K562 (cell line): ENCODE data around the gene UQCRC2. TPM values are rescaled to one million over a fixed set of nuclear protein-coding genes. Genes with fewer than 3 reads are reported as not detected.

Experiments
- ATAC-seq: fragments of 200-7000 bp; cut with Tn5 transposase; 3 replicates; pipeline ENCODE4 v1.9.1; 2020; ENCODE audit warnings: moderate library complexity
- BruUV-seq: library from RNA; stranded (reverse); fragments of 400-500 nt; replicated peaks from 2 replicates; lab custom pipeline; 2021; lab: Mats Ljungman, UMichigan
- CTCF ChIA-PET: fragments of 300-600 bp; formaldehyde crosslinking; extraction: SDS; loops from one replicate; lab custom pipeline; 2021; ENCODE audit warnings: low intra/inter-chr PET ratio; lab: Yijun Ruan, JAX
- POLR2A ChIA-PET: fragments of 300-600, 350-650 bp; sonication (Branson Sonifier 250); formaldehyde crosslinking; extraction: SDS; loops from one replicate; lab custom pipeline; 2021; ENCODE audit warnings: antibody characterized with exemption, inconsistent platforms; lab: Yijun Ruan, JAX
- DNase-seq, 4 experiments: peaks; one replicate each; pipeline versions ENCODE4 v3.0.0 to v3.0.0-alpha.2; 2011 to 2018; ENCODE audit warnings: low spot score in 3 of 4, mixed read lengths in 3 of 4; ENCODE audit errors: extremely low read depth in 1 of 4
- FAIRE-seq: peaks from 2 replicates; lab custom pipeline; 2011; peaks lifted over from hg19 to GRCh38; lab: Jason Lieb, UNC
- H2AFZ ChIP-seq: 2 replicates; pipeline ENCODE4 v1.6.0; 2011; ENCODE audit warnings: low read depth, low read length, control low read depth, inconsistent platforms
- H3K27ac ChIP-seq: fragments of 200-600 bp; 3 replicates; pipeline ENCODE4 v1.8.0; 2011; ENCODE audit warnings: low read depth, mild to moderate bottlenecking, control low read depth, inconsistent platforms, low read length, moderate library complexity, mixed read lengths; ENCODE audit errors: extremely low read depth
- H3K27me3 ChIP-seq, 2 experiments: fragments of 300-600 bp in 1 of 2; 2 replicates in 1 of 2; 3 replicates in 1 of 2; pipeline versions ENCODE4 v1.6.0 to v1.8.0; 2011; ENCODE audit warnings: inconsistent platforms in 2 of 2, low read length in 2 of 2, mild to moderate bottlenecking in 1 of 2, mixed read lengths in 1 of 2, moderate library complexity in 1 of 2; ENCODE audit not compliant: control insufficient read depth in 2 of 2, insufficient read depth in 2 of 2
- H3K36me3 ChIP-seq: fragments of 300-600 bp; 3 replicates; pipeline ENCODE4 v1.8.0; 2011; ENCODE audit warnings: mild to moderate bottlenecking, low read length, inconsistent platforms; ENCODE audit not compliant: control insufficient read depth, insufficient read depth
- H3K4me1 ChIP-seq, 2 experiments: fragments of 200-600 bp in 1 of 2; replicated peaks in 1 of 2; 2 replicates in 1 of 2; 3 replicates in 1 of 2; pipeline versions ENCODE4 v1.5.1 to v1.8.0; 2011; ENCODE audit warnings: inconsistent platforms in 2 of 2, low read length in 2 of 2, mild to moderate bottlenecking in 1 of 2, mixed read lengths in 1 of 2, moderate library complexity in 1 of 2; ENCODE audit not compliant: control insufficient read depth in 2 of 2, insufficient read depth in 2 of 2
- H3K4me2 ChIP-seq: 2 replicates; pipeline ENCODE4 v1.6.1; 2011; ENCODE audit warnings: low read length, control low read depth, inconsistent platforms, mixed read lengths; ENCODE audit not compliant: insufficient read depth
- H3K4me3 ChIP-seq: fragments of 200-600 bp; sonication (generic), shearing (Covaris generic); 2 replicates; pipeline ENCODE4 v1.5.1; 2016; ENCODE audit warnings: control low read depth, inconsistent platforms
- H3K79me2 ChIP-seq: fragments of 200-600 bp; 3 replicates; pipeline ENCODE4 v1.8.0; 2011; ENCODE audit warnings: low read length, inconsistent platforms; ENCODE audit not compliant: control insufficient read depth, insufficient read depth
- H3K9ac ChIP-seq, 2 experiments: 2 replicates each; pipeline versions ENCODE4 v1.6.0 to v1.6.1; 2011; ENCODE audit warnings: low read depth in 2 of 2, low read length in 2 of 2, control low read depth in 1 of 2, inconsistent platforms in 1 of 2, mild to moderate bottlenecking in 1 of 2, mixed read lengths in 1 of 2; ENCODE audit not compliant: insufficient read depth in 1 of 2
- H3K9me1 ChIP-seq: one replicate; pipeline ENCODE4 v1.6.0; 2011; ENCODE audit warnings: inconsistent platforms, mild to moderate bottlenecking, low read length, moderate library complexity; ENCODE audit not compliant: control insufficient read depth, insufficient read depth
- H3K9me3 ChIP-seq: replicated peaks from 2 replicates; pipeline ENCODE4 v1.5.1; 2011; ENCODE audit warnings: low read depth, low read length, inconsistent platforms; ENCODE audit not compliant: control insufficient read depth, insufficient read depth
- H4K20me1 ChIP-seq: replicated peaks from 2 replicates; pipeline ENCODE4 v1.6.1; 2011; ENCODE audit warnings: low read length, inconsistent platforms, mixed read lengths; ENCODE audit not compliant: control insufficient read depth, insufficient read depth
- SMARCA5 ChIP-seq: fragments of 450-650 bp; IDR thresholded peaks from 2 replicates; pipeline ENCODE4 v1.6.1; 2016
- WGBS: fragments of 100-300 bp; shearing (Covaris generic); methylation state at CpG from one replicate; pipeline ENCODE4 v1.1.6; 2016; ENCODE audit warnings: low coverage, mixed read lengths; ENCODE audit not compliant: insufficient coverage; ENCODE audit errors: missing lambda C conversion rate; 5-methylcytosine and 5-hydroxymethylcytosine counted together
- in situ Hi-C: fragments of 300-500 bp; cut with MboI; formaldehyde crosslinking; loops from 4 replicates; pipeline ENCODE4 v1.15.0; 2018; ENCODE audit warnings: inconsistent platforms, mixed read lengths
- intact Hi-C: fragments of 100-400 bp; cut with micrococcal nuclease; formaldehyde crosslinking; loops from 2 replicates; pipeline ENCODE4 v1.14.2; 2022
- polyA plus RNA-seq, 8 experiments: library from polyadenylated mRNA; depleted of rRNA in 4 of 8; stranded (reverse) in 5 of 8; unstranded in 3 of 8; fragments of >200 nt; fragmentation: Nextera tagmentation in 2 of 8; fragmentation: Illumina TruSeq in 1 of 8; extraction: Ambion mirVana in 2 of 8; extraction: Trizol in 1 of 8; gene quantifications; 2 replicates each; pipeline versions ENCODE4 v1.2.1 to v1.2.3, GENCODE V29; 2011 to 2014; ENCODE audit warnings: inconsistent platforms in 1 of 8, missing spikeins in 1 of 8
- total RNA-seq, 7 experiments: library from RNA; depleted of rRNA in 6 of 7; stranded (reverse); fragments of >200 nt in 6 of 7; fragmentation: Illumina TruSeq in 2 of 7; extraction: Trizol in 2 of 7; gene quantifications; 2 replicates each; pipeline versions ENCODE4 v1.2.1 to v1.2.3, GENCODE V29; 2011 to 2021; ENCODE audit warnings: low replicate concordance in 1 of 7
- TF ChIP-seq, protein P1 (sequence below): sonication (generic); formaldehyde crosslinking; IDR thresholded peaks from 2 replicates; pipeline ENCODE4 v1.8.1; 2023; ENCODE audit warnings: mild to moderate bottlenecking, missing genetic modification reagents
- TF ChIP-seq, protein P2 (sequence below): fragments of 450-650 bp; formaldehyde crosslinking; IDR thresholded peaks from 2 replicates; pipeline ENCODE4 v1.4.0; 2020; ENCODE audit warnings: mild to moderate bottlenecking

UQCRC2 gene
- total and polyA plus RNA-seq, 9 of the 15 experiments (the other 6 are each of a cell fraction or from before 2014, with no cell fraction given): 177 to 516 (median 319) TPM

DNA sequence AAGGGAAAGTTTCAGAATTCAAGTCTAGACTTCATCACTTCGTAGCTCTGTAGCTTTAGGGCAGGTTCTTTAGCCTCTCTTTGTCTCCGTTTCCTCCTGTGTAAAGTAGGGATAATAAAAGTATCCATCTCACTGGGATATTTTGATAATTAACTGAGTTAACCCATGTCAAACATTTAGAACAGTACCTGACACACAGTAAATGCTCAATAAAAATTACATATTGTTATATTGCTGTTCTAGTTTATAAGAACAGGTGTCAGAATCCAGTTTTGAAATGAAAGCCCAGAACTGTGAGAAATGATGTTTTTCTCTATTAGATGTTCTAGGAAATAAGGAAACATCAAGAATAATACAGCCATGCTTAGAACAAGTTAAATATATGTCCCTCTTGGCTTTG is 59.1 kb downstream of the UQCRC2 start (continued):
- TF ChIP-seq, protein P1, sequence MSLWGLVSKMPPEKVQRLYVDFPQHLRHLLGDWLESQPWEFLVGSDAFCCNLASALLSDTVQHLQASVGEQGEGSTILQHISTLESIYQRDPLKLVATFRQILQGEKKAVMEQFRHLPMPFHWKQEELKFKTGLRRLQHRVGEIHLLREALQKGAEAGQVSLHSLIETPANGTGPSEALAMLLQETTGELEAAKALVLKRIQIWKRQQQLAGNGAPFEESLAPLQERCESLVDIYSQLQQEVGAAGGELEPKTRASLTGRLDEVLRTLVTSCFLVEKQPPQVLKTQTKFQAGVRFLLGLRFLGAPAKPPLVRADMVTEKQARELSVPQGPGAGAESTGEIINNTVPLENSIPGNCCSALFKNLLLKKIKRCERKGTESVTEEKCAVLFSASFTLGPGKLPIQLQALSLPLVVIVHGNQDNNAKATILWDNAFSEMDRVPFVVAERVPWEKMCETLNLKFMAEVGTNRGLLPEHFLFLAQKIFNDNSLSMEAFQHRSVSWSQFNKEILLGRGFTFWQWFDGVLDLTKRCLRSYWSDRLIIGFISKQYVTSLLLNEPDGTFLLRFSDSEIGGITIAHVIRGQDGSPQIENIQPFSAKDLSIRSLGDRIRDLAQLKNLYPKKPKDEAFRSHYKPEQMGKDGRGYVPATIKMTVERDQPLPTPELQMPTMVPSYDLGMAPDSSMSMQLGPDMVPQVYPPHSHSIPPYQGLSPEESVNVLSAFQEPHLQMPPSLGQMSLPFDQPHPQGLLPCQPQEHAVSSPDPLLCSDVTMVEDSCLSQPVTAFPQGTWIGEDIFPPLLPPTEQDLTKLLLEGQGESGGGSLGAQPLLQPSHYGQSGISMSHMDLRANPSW (CRISPR knock-in tag): no peak
- TF ChIP-seq SMARCA5: no peak
- TF ChIP-seq, all 486 proteins: peak for 0

DNA sequence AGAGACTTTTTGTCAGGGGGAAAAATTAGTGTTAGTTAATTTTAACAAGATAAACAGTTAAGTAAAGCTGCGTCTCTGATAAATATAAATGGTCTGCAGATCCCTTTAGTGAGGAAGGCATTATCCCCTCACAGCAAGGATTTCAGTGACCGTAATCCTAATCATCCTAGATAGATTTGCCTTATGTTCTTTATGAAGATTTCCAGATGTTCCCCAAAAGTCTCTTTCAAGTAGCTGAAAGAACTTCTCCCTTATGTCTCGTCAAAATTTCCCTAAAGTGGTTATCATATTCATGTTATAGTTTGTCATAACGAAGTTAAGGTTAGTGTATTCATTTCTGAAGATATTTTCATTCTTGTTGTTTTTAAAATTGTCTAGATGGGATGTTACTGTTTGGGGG is 60.3 kb downstream of the UQCRC2 start:
- DNase-seq (no peak), ATAC-seq (no peak), FAIRE-seq (no peak)
- Histone ChIP-seq H3K9me3 (no peaks in the 10 kb centered on the region), H3K9me1 (no peaks in the 10 kb centered on the region), H3K27me3 (no peaks in the 10 kb centered on the region), H2AFZ (no peak overlapping the region), H4K20me1 (peaks cover 10% of the 10 kb centered on the region; the same call in 1 of the 2 replicates), H3K4me2 (no peak overlapping the region), H3K4me1 (peaks cover 3 to 8% of the 10 kb centered on the region in 2 experiments; a peak in 4 of 5 replicates), H3K4me3 (no peak overlapping the region), H3K9ac (no peak overlapping the region), H3K79me2 (peaks cover 35% of the 10 kb centered on the region), H3K27ac (no peak overlapping the region), H3K36me3 (no peaks in the 10 kb centered on the region)
- TF ChIP-seq, protein P2, sequence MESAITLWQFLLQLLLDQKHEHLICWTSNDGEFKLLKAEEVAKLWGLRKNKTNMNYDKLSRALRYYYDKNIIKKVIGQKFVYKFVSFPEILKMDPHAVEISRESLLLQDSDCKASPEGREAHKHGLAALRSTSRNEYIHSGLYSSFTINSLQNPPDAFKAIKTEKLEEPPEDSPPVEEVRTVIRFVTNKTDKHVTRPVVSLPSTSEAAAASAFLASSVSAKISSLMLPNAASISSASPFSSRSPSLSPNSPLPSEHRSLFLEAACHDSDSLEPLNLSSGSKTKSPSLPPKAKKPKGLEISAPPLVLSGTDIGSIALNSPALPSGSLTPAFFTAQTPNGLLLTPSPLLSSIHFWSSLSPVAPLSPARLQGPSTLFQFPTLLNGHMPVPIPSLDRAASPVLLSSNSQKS (CRISPR knock-in tag): no peak
- intact Hi-C loops: no loop called here
- CTCF ChIA-PET: no interaction called here
- in situ Hi-C loops: no loop called here
- no TSS peak for BruUV-seq
- POLR2A ChIA-PET: interaction anchor here (0.9 to 1.5 kb wide), 3 partner anchors 24 to 59 kb away, joined by 3 read pairs; no protein-coding TSS in a partner anchor
- 51% methylated on average over 4 of the region's 4 CpGs for WGBS
